SHP77 (cell line): ENCODE measurements around the gene PAM.
"Not testable (repeated sequence)": the region's sequence is repeated elsewhere in the genome, so short reads cannot be mapped to it uniquely, and the experiment has no call there.

Experiments used
- DNase-seq, 2 experiments: peaks; one replicate each; lab custom pipeline; 2025; lab: John Stamatoyannopoulos, UW

PAM gene

GRCh38 chr5:103066326-103066725, 311.2 kb downstream of the PAM start:
- DNase-seq = no peak

- DNase-seq = not testable (repeated sequence)
These were observed 318.4 kb downstream of the PAM start for GRCh38 chr5:103073500-103073899.

GRCh38 chr5:103075442-103075841, 320.3 kb downstream of the PAM start:
- DNase-seq = no peak
